IMR-90 (cell line): ENCODE results near the gene ZNF423. TPM values are rescaled to one million over a fixed set of nuclear protein-coding genes. Genes with fewer than 3 reads are reported as not detected.

ENCODE experiments used
- ATAC-seq: fragments of 200-7000 bp; cut with Tn5 transposase; 2 replicates; pipeline ENCODE4 v1.9.1; 2020; ENCODE audit warnings: low read depth, mild to moderate bottlenecking, moderate library complexity
- BruUV-seq: library from RNA; stranded (reverse); fragments of 400-500 nt; replicated peaks from 2 replicates; lab custom pipeline; 2021; lab: Mats Ljungman, UMichigan
- CTCF ChIA-PET: fragments of 300-600 bp; formaldehyde crosslinking; extraction: SDS; loops from one replicate; lab custom pipeline; 2021; ENCODE audit warnings: antibody characterized with exemption; lab: Yijun Ruan, JAX
- POLR2A ChIA-PET: fragments of 300-600 bp; sonication (Branson Sonifier 250); formaldehyde crosslinking; loops from one replicate; lab custom pipeline; 2022; ENCODE audit warnings: antibody characterized with exemption; ENCODE audit not compliant: unreplicated experiment; lab: Charles Lee
- DNase-seq: peaks from one replicate; pipeline ENCODE4 v3.0.0; 2013
- H2AFZ ChIP-seq: replicated peaks from 2 replicates; pipeline ENCODE3; 2013; ENCODE audit warnings: low read length, mild to moderate bottlenecking; ENCODE audit not compliant: poor library complexity
- H2AK5ac ChIP-seq: 2 replicates; pipeline ENCODE4 v1.6.1; 2013; ENCODE audit warnings: low read depth, low read length, inconsistent platforms
- H2AK9ac ChIP-seq: replicated peaks from 2 replicates; pipeline ENCODE3; 2013; ENCODE audit warnings: mild to moderate bottlenecking, low read depth, low read length, moderate library complexity; ENCODE audit not compliant: poor library complexity
- H2BK120ac ChIP-seq: 2 replicates; pipeline ENCODE4 v1.6.1; 2013; ENCODE audit warnings: low read depth, low read length, inconsistent platforms
- H2BK15ac ChIP-seq: 3 replicates; pipeline ENCODE4 v1.6.1; 2013; ENCODE audit warnings: low read depth, low read length, inconsistent platforms
- H2BK20ac ChIP-seq: 2 replicates; pipeline ENCODE4 v1.6.1; 2013; ENCODE audit warnings: low read depth, mild to moderate bottlenecking, inconsistent platforms, low read length, moderate library complexity
- H2BK5ac ChIP-seq: 2 replicates; pipeline ENCODE4 v1.6.1; 2013; ENCODE audit warnings: mild to moderate bottlenecking, low read depth, low read length, inconsistent platforms; ENCODE audit not compliant: poor library complexity, severe bottlenecking
- H3K14ac ChIP-seq: replicated peaks from 2 replicates; pipeline ENCODE4 v1.6.1; 2013; ENCODE audit warnings: low read depth, low read length, inconsistent platforms
- H3K18ac ChIP-seq: 2 replicates; pipeline ENCODE4 v1.6.1; 2013; ENCODE audit warnings: low read depth, low read length, control low read depth
- H3K23ac ChIP-seq: 2 replicates; pipeline ENCODE4 v1.6.1; 2013; ENCODE audit warnings: low read depth, low read length, inconsistent platforms
- H3K27ac ChIP-seq: 2 replicates; pipeline ENCODE4 v1.5.1; 2013; ENCODE audit warnings: mild to moderate bottlenecking, control low read depth, low read length; ENCODE audit not compliant: insufficient read depth
- H3K27me3 ChIP-seq: 2 replicates; pipeline ENCODE4 v1.6.1; 2013; ENCODE audit warnings: low read length; ENCODE audit not compliant: control insufficient read depth, insufficient read depth
- H3K36me3 ChIP-seq: 2 replicates; pipeline ENCODE4 v1.6.1; 2013; ENCODE audit warnings: low read length, mixed read lengths; ENCODE audit not compliant: control insufficient read depth, insufficient read depth
- H3K4ac ChIP-seq: 2 replicates; pipeline ENCODE4 v1.6.1; 2013; ENCODE audit warnings: low read depth, low read length, inconsistent platforms
- H3K4me1 ChIP-seq: 2 replicates; pipeline ENCODE4 v1.6.1; 2013; ENCODE audit warnings: low read length, mixed read lengths; ENCODE audit not compliant: control insufficient read depth, insufficient read depth
- H3K4me2 ChIP-seq: 2 replicates; pipeline ENCODE4 v1.6.1; 2013; ENCODE audit warnings: low read depth, mild to moderate bottlenecking, control low read depth, low read length, moderate library complexity
- H3K4me3 ChIP-seq: 2 replicates; pipeline ENCODE4 v1.5.1; 2013; ENCODE audit warnings: low read depth, mild to moderate bottlenecking, control low read depth, low read length, moderate library complexity; ENCODE audit not compliant: insufficient read depth
- H3K56ac ChIP-seq: 2 replicates; pipeline ENCODE4 v1.6.1; 2013; ENCODE audit warnings: low read length, inconsistent platforms; ENCODE audit not compliant: insufficient read depth; ENCODE audit errors: extremely low read depth
- H3K79me1 ChIP-seq, 2 experiments: 2 replicates each; pipeline ENCODE4 v1.6.1; 2013; ENCODE audit warnings: low read length in 2 of 2, inconsistent platforms in 1 of 2, low read depth in 1 of 2
- H3K9ac ChIP-seq: 2 replicates; pipeline ENCODE4 v1.6.1; 2013; ENCODE audit warnings: low read depth, low read length, control low read depth
- H3K9me1 ChIP-seq: 2 replicates; pipeline ENCODE4 v1.6.1; 2013; ENCODE audit warnings: low read length, inconsistent platforms; ENCODE audit not compliant: insufficient read depth
- H3K9me3 ChIP-seq: 2 replicates; pipeline ENCODE4 v1.6.1; 2013; ENCODE audit warnings: low read length; ENCODE audit not compliant: control insufficient read depth, insufficient read depth
- H4K20me1 ChIP-seq: 2 replicates; pipeline ENCODE4 v1.6.1; 2013; ENCODE audit warnings: low read length, inconsistent platforms; ENCODE audit not compliant: insufficient read depth
- H4K5ac ChIP-seq: 2 replicates; pipeline ENCODE4 v1.6.1; 2013; ENCODE audit warnings: mild to moderate bottlenecking, low read depth, low read length, control low read depth
- H4K8ac ChIP-seq, 2 experiments: 2 replicates each; pipeline ENCODE4 v1.6.1; 2013; ENCODE audit warnings: low read depth in 2 of 2, low read length in 2 of 2, control low read depth in 1 of 2, inconsistent platforms in 1 of 2
- H4K91ac ChIP-seq: 2 replicates; pipeline ENCODE4 v1.6.1; 2013; ENCODE audit warnings: low read depth, low read length, inconsistent platforms; ENCODE audit not compliant: insufficient read depth
- BHLHE40 ChIP-seq: fragments of 150-350 bp; IDR thresholded peaks from 2 replicates; pipeline ENCODE4 v1.6.1; 2016; ENCODE audit warnings: mild to moderate bottlenecking, low read depth, low read length
- CEBPB ChIP-seq: IDR thresholded peaks from 2 replicates; pipeline ENCODE4 v1.6.1; 2012; ENCODE audit warnings: low read depth, low read length, improper control_type of control experiment
- FOS ChIP-seq: fragments of 150-350 bp; IDR thresholded peaks from 2 replicates; pipeline ENCODE4 v1.6.1; 2016; ENCODE audit warnings: low read depth, low read length
- MAFK ChIP-seq: IDR thresholded peaks from 2 replicates; pipeline ENCODE4 v1.6.1; 2012; ENCODE audit warnings: low read depth, low read length, improper control_type of control experiment
- MXI1 ChIP-seq: IDR thresholded peaks from 2 replicates; pipeline ENCODE4 v1.6.1; 2012; ENCODE audit warnings: low read depth, mild to moderate bottlenecking, low read length, moderate library complexity, borderline replicate concordance
- NFE2L2 ChIP-seq: fragments of 150-350 bp; IDR thresholded peaks from 2 replicates; pipeline ENCODE4 v1.6.1; 2016; ENCODE audit warnings: low read depth, mild to moderate bottlenecking, low read length
- RAD21 ChIP-seq: IDR thresholded peaks from 2 replicates; pipeline ENCODE4 v1.6.1; 2012; ENCODE audit warnings: low read length, improper control_type of control experiment
- WGBS, 2 experiments: methylation state at CpG; one replicate each; pipeline versions ENCODE4 v1.1.5 to v1.1.7; 2013; ENCODE audit warnings: missing lambda C conversion rate in 2 of 2; ENCODE audit not compliant: insufficient read length in 1 of 2; ENCODE audit errors: extremely low coverage in 2 of 2; 5-methylcytosine and 5-hydroxymethylcytosine counted together
- dilution Hi-C: fragments of 300-500 bp; cut with HindIII; formaldehyde crosslinking; loops from one replicate; pipeline ENCODE4 v1.14.3; 2018; ENCODE audit warnings: low sequenced_read_pairs; ENCODE audit not compliant: unreplicated experiment
- in situ Hi-C: fragments of 300-500 bp; cut with MboI; formaldehyde crosslinking; loops from 3 replicates; pipeline ENCODE4 v1.14.3; 2019; ENCODE audit warnings: low sequenced_read_pairs, inconsistent platforms, mixed read lengths
- intact Hi-C: fragments of 100-400 bp; cut with micrococcal nuclease; formaldehyde crosslinking; loops from 2 replicates; pipeline ENCODE4 v1.10.0; 2022
- polyA plus RNA-seq, 3 experiments: library from polyadenylated mRNA; depleted of rRNA; stranded (reverse); fragments of >200 nt; gene quantifications; 2 replicates each; pipeline ENCODE4 v1.2.3, GENCODE V29; 2012; ENCODE audit warnings: low replicate concordance in 1 of 3
- total RNA-seq: library from RNA; depleted of rRNA; stranded (reverse); fragments of >200 nt; gene quantifications from 2 replicates; pipeline ENCODE4 v1.2.3, GENCODE V29; 2012
- TF ChIP-seq, protein P1 (sequence below): fragments of 150-350 bp; IDR thresholded peaks from 2 replicates; pipeline ENCODE4 v1.6.1; 2017; ENCODE audit warnings: mild to moderate bottlenecking, antibody characterized with exemption, low read length, low read depth
- TF ChIP-seq, protein P2 (sequence below): conservative IDR thresholded peaks from 2 replicates; pipeline ENCODE4 v1.5.1; 2012; ENCODE audit warnings: mild to moderate bottlenecking, low read depth, low read length, improper control_type of control experiment
- TF ChIP-seq, protein P3 (sequence below): fragments of 150-350 bp; IDR thresholded peaks from 2 replicates; pipeline ENCODE4 v1.6.1; 2016; ENCODE audit warnings: low read depth, mild to moderate bottlenecking, low read length, moderate library complexity, borderline replicate concordance

ZNF423 gene
- total and polyA plus RNA-seq, 2 of the 4 experiments (the other 2 are of a cell fraction): under 0.01 to 0.10 TPM

DNA sequence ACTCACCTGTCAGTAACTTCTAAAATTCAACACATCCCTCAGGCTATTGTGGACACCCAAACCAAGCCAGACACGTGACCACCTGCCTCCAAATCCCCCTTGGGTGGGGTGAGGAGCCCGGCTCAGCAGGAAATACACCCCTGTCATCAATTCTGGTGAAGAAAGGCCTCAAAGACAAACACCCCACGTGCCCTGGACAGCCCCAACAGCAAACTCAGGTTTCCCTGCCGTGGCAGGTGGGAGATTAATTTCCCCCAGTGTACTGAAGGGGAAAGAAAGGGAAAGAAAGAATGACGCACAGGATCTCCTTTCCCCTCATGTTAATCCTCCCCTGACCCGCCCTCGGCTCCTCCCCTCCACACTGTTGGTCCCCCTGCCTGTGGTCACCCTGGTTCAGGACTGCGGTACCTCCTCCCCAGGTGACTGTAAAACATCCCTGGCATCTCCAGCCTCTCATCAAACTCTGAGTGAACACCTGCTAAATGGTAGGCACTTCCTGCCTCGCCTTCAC, 98.3 kb downstream of the ZNF423 start:
- Histone ChIP-seq H4K8ac (no peak overlapping the region), H2BK20ac (no peak overlapping the region), H3K9ac (no peak overlapping the region), H4K20me1 (no peaks in the 10 kb centered on the region), H3K56ac (no peak overlapping the region), H3K79me1 (no peaks in the 10 kb centered on the region), H3K9me1 (no peaks in the 10 kb centered on the region), H2AK9ac (no peak overlapping the region), H2BK120ac (no peak overlapping the region), H2AK5ac (no peak overlapping the region), H2BK5ac (no peak overlapping the region), H3K18ac (no peak overlapping the region), H3K4me3 (no peak overlapping the region), H3K23ac (no peak overlapping the region), H3K4ac (no peak overlapping the region), H3K14ac (no peak overlapping the region), H3K36me3 (no peaks in the 10 kb centered on the region), H2BK15ac (no peak overlapping the region), H4K91ac (no peak overlapping the region), H4K5ac (no peak overlapping the region), H3K27ac (no peak overlapping the region), H3K4me1 (no peaks in the 10 kb centered on the region), H3K4me2 (no peak overlapping the region), H2AFZ (no peak overlapping the region), H3K27me3 (peaks cover 10% of the 10 kb centered on the region; the same call in 1 of the 2 replicates), H3K9me3 (no peaks in the 10 kb centered on the region)
- ChIA-PET CTCF (no interaction called here), POLR2A (no interaction called here)
- dilution Hi-C loops: no loop called here
- ATAC-seq (no peak), DNase-seq (no peak)
- no TSS peak for BruUV-seq
- intact Hi-C loops: no loop called here
- no CpG with 5 or more reads among the region's 9 CpGs for WGBS, 2 experiments
- TF ChIP-seq, protein P1, sequence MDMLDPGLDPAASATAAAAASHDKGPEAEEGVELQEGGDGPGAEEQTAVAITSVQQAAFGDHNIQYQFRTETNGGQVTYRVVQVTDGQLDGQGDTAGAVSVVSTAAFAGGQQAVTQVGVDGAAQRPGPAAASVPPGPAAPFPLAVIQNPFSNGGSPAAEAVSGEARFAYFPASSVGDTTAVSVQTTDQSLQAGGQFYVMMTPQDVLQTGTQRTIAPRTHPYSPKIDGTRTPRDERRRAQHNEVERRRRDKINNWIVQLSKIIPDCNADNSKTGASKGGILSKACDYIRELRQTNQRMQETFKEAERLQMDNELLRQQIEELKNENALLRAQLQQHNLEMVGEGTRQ: no peak
- TF ChIP-seq CEBPB: no peak
- TF ChIP-seq RAD21: no peak
- TF ChIP-seq, protein P2, sequence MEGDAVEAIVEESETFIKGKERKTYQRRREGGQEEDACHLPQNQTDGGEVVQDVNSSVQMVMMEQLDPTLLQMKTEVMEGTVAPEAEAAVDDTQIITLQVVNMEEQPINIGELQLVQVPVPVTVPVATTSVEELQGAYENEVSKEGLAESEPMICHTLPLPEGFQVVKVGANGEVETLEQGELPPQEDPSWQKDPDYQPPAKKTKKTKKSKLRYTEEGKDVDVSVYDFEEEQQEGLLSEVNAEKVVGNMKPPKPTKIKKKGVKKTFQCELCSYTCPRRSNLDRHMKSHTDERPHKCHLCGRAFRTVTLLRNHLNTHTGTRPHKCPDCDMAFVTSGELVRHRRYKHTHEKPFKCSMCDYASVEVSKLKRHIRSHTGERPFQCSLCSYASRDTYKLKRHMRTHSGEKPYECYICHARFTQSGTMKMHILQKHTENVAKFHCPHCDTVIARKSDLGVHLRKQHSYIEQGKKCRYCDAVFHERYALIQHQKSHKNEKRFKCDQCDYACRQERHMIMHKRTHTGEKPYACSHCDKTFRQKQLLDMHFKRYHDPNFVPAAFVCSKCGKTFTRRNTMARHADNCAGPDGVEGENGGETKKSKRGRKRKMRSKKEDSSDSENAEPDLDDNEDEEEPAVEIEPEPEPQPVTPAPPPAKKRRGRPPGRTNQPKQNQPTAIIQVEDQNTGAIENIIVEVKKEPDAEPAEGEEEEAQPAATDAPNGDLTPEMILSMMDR: no peak
- no peak for TF ChIP-seq MAFK
- no peak for TF ChIP-seq FOS
- TF ChIP-seq NFE2L2: no peak
- no peak for TF ChIP-seq BHLHE40
- TF ChIP-seq MXI1: no peak
- TF ChIP-seq, protein P3, sequence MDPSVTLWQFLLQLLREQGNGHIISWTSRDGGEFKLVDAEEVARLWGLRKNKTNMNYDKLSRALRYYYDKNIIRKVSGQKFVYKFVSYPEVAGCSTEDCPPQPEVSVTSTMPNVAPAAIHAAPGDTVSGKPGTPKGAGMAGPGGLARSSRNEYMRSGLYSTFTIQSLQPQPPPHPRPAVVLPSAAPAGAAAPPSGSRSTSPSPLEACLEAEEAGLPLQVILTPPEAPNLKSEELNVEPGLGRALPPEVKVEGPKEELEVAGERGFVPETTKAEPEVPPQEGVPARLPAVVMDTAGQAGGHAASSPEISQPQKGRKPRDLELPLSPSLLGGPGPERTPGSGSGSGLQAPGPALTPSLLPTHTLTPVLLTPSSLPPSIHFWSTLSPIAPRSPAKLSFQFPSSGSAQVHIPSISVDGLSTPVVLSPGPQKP: no peak
- in situ Hi-C loops: no loop called here
